Thoracic aorta (tissue), 2 donors: Measurements from ENCODE around the gene NPR1. TPM values are rescaled to one million over a fixed set of nuclear protein-coding genes. Genes with fewer than 3 reads are reported as not detected.
A peak's percentile ranks its signal among the peaks of the same experiment; 100 is the strongest.
"Not testable (repeated sequence)": the region's sequence is repeated elsewhere in the genome, so short reads cannot be mapped to it uniquely, and the experiment has no call there.

Experiments
- ATAC-seq: fragments of 150-250 bp; one replicate; pipeline ENCODE4 v1.8.0; 2017; ENCODE audit warnings: low read depth; ENCODE audit not compliant: insufficient number of reproducible peaks, low FRiP score
- DNase-seq: peaks from one replicate; pipeline ENCODE4 v3.0.0-alpha.2; 2020; ENCODE audit warnings: low spot score
- H3K27ac ChIP-seq, 2 donors: fragments of 200-600 bp; sonication (generic); 1 replicate in 1 of 2; 2 replicates in 1 of 2; pipeline ENCODE4 v1.5.1; 2016; ENCODE audit warnings: mild to moderate bottlenecking in 2 of 2, moderate library complexity in 2 of 2
- H3K27me3 ChIP-seq: fragments of 200-600 bp; sonication (generic); replicated peaks from 2 replicates; pipeline ENCODE4 v1.6.0; 2016; ENCODE audit warnings: mild to moderate bottlenecking; ENCODE audit not compliant: insufficient read depth
- H3K36me3 ChIP-seq: fragments of 200-600 bp; sonication (generic); one replicate; pipeline ENCODE4 v1.5.1; 2016
- H3K4me1 ChIP-seq, 2 donors: fragments of 200-600 bp; sonication (generic); 1 replicate in 1 of 2; 2 replicates in 1 of 2; pipeline versions ENCODE4 v1.5.1 to v1.6.0; 2016; ENCODE audit warnings: low read depth in 2 of 2, mild to moderate bottlenecking in 1 of 2; ENCODE audit not compliant: control insufficient read depth in 1 of 2
- H3K4me3 ChIP-seq: fragments of 200-600 bp; sonication (generic); 2 replicates; pipeline ENCODE4 v1.5.1; 2016; ENCODE audit warnings: mild to moderate bottlenecking
- H3K9me3 ChIP-seq: fragments of 200-600 bp; sonication (generic); 2 replicates; pipeline ENCODE4 v1.5.1; 2016
- CTCF ChIP-seq: fragments of 200-600 bp; sonication (generic); IDR thresholded peaks from one replicate; pipeline ENCODE4 v1.5.1; 2019; ENCODE audit warnings: antibody characterized with exemption
- total RNA-seq, 2 donors: library from RNA; depleted of rRNA; stranded (reverse); fragments of >200 nt; gene quantifications; one replicate each; pipeline versions ENCODE4 v1.1.0 to v1.2.3, GENCODE V29; 2016

The NPR1 gene
- total RNA-seq, 2 donors from 2014 or later: 279 to 293 TPM

- Histone ChIP-seq H3K9me3 (no peaks in the 10 kb centered on the region), H3K36me3 (peaks cover 6% of the 10 kb centered on the region), H3K4me3 (peak overlapping the region; percentile 57), H3K27ac (peak overlapping the region; percentile 98 to 100), H3K4me1 (peaks cover 23 to 31% of the 10 kb centered on the region in 2 donors), H3K27me3 (no peaks in the 10 kb centered on the region)
- ATAC-seq (peak; percentile 76), DNase-seq (peak; percentile 67)
- TF ChIP-seq CTCF: no peak
Observed at GRCh38 chr1:153698020-153698922, 19.8 kb downstream of the NPR1 start.

- ATAC-seq: no peak
Observed at GRCh38 chr1:153698923-153699714, 20.6 kb downstream of the NPR1 start.

GRCh38 chr1:153699768-153700167, 21.3 kb downstream of the NPR1 start:
- no peaks in the 10 kb centered on the region for H3K9me3 ChIP-seq
- no peak for TF ChIP-seq CTCF
- no peak for DNase-seq
- H3K27me3 ChIP-seq: no peaks in the 10 kb centered on the region
- H3K27ac ChIP-seq: peak overlapping the region; percentile 98 to 100
- no peak for ATAC-seq
- H3K4me3 ChIP-seq: no peak overlapping the region
- no peaks in the 10 kb centered on the region for H3K36me3 ChIP-seq
- H3K4me1 ChIP-seq: peaks cover 23 to 31% of the 10 kb centered on the region in 2 donors

More at GRCh38 chr1:153698923-153699714, 20.6 kb downstream of the NPR1 start:
- TF ChIP-seq CTCF: no peak
- no peak for DNase-seq
- Histone ChIP-seq H3K27me3 (no peaks in the 10 kb centered on the region), H3K36me3 (no peaks in the 10 kb centered on the region), H3K4me3 (peak overlapping the region; percentile 57), H3K4me1 (peaks cover 23 to 31% of the 10 kb centered on the region in 2 donors), H3K9me3 (no peaks in the 10 kb centered on the region), H3K27ac (peak overlapping the region; percentile 98 to 100)

GRCh38 chr1:153705484-153705883, 27.0 kb downstream of the NPR1 start:
- Histone ChIP-seq H3K4me1 (no peaks in the 10 kb centered on the region), H3K27me3 (no peaks in the 10 kb centered on the region), H3K9me3 (no peaks in the 10 kb centered on the region), H3K27ac (no peak overlapping the region), H3K36me3 (no peaks in the 10 kb centered on the region), H3K4me3 (no peak overlapping the region)
- ATAC-seq: no peak
- no peak for DNase-seq
- TF ChIP-seq CTCF: no peak

- Histone ChIP-seq H3K36me3 (no peaks in the 10 kb centered on the region), H3K9me3 (no peaks in the 10 kb centered on the region), H3K27ac (no peak overlapping the region), H3K4me1 (no peaks in the 10 kb centered on the region), H3K27me3 (no peaks in the 10 kb centered on the region), H3K4me3 (no peak overlapping the region)
- TF ChIP-seq CTCF: no peak
- ATAC-seq (no peak), DNase-seq (no peak)
Observed at GRCh38 chr1:153711026-153711425, 32.5 kb downstream of the NPR1 start.

- ATAC-seq, H3K9me3 ChIP-seq, H3K4me3 ChIP-seq, H3K27me3 ChIP-seq, H3K36me3 ChIP-seq, H3K27ac ChIP-seq, DNase-seq, H3K4me1 ChIP-seq: not testable (repeated sequence)
Observed at GRCh38 chr1:153716211-153716610, 37.7 kb downstream of the NPR1 start.
